HG02938 (cell line): ENCODE data around the gene PARD6G.
"Not testable (repeated sequence)": the region's sequence is repeated elsewhere in the genome, so short reads cannot be mapped to it uniquely, and the experiment has no call there.

Experiments
- ATAC-seq: cut with Tn5 transposase; IDR thresholded peaks from one replicate; pipeline ENCODE4 v1.9.1; 2021; ENCODE audit warnings: mild to moderate bottlenecking, moderate library complexity; ENCODE audit not compliant: unreplicated experiment

The PARD6G gene

DNA sequence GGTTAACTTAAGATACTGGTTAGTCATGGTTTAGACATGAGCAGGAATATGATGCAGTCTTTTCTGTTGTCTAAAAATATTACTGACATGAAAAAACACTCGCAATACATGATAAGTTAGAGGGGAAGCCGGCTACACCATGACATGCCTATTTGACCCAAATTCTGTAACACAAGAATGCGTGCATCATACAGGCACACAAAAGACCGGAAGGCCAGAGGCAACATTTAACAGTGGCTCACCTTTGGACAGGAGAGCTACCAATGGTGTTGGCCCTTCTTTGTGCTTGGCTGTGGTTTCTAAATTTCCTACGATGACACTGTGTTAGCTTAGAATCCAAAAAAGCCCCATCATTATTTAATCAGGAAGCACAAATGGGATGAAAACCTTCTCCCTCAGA lies 4.1 kb downstream of the PARD6G start:
- no peak for ATAC-seq

DNA sequence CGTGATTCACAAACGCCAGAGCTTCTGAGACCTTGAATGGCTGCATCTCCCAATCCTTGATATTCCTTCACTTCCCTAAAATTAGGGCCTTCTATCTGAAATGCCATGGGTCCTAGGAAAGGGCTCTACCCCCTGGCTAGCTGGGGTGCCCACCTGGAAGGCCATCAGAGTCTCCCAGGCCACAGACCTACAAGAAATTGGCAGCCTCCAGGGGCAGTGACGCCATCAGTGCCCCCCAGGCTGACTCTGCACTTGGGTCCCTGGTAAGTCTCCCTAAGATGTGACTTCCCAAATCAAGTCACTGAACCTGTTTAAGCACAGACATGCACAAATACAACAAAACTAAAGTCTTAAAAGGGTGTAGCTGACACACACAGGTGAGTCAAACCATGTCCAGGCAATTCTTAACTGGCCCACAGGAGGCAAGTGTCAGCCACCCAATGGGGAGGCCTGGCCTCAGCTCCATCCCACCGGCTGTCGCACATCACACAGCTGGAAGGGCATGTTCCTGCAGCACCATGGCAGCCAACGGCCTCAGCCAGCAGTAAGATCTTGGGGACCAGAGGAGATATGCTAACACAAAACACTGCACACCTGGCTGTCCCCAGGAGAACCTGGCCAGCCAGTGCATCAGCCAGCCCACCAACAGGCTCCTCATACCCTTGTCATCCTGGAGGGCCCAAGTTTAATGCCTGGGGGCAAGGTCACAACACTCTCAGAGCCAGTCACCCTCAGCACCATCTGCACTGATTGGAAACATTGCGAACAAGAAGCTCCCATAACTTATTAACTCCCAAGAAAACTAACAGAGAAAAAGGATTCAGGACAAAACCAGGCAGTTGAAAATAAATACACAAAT lies 5.2 kb downstream of the PARD6G start:
- ATAC-seq, result no peak

DNA sequence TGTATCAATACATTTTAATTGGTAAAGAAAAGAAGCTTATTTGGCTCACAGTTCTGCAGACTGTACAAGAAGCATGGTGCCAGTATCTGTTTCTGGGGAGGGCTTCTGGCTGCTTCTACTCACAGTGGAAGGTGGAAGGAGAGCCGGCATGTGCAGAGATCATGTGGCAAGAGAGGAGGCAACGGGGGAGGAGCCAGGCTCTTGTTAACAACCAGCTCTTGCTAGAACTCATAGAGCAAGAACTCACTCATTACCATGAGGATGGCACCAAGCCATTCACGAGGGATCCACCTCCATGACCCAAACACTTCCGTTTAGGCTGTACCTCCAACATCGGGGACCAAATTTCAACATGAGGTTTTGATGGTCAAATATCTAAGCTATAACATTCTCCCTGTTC lies 7.5 kb downstream of the PARD6G start:
- ATAC-seq, result no peak

- no peak for ATAC-seq
Observed at GRCh38 chr18:80238651-80239260, 8.6 kb downstream of the PARD6G start.

DNA sequence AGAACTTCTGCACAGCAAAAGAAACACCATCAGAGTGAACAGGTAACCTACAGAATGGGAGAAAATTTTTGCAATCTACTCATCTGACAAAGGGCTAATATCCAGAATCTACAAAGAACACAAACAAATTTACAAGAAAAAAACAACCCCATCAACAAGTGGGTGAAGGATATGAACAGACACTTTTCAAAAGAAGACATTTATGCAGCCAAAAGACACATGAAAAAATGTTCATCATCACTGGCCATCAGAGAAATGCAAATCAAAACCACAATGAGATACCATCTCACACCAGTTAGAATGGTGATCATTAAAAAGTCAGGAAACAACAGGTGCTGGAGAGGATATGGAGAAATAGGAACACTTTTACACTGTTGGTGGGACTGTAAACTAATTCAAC lies 9.8 kb downstream of the PARD6G start:
- not testable (repeated sequence) for ATAC-seq

DNA sequence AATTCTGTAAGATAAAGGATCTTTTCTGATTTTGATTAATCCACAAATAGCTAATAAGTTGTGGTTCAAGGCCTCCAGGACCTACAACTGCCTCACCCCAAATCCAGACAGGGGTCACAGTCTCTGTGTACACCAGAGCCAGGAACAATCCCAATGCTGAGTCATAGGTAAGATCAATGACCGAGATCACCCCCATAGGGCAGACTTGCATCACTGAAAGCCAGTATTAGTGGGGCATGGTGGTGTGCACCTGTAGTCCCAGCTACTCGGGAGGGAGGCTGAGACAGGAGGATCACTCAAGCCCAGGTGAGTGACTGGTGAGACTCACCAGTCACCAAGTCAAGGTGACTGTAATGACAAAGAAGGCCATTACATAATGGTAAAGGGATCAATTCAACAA lies 12.9 kb downstream of the PARD6G start:
- ATAC-seq, result no peak

- ATAC-seq, result no peak
Observed at GRCh38 chr18:80233899-80234298, 13.4 kb downstream of the PARD6G start.

- ATAC-seq, result no peak
Observed at GRCh38 chr18:80233201-80233835, 14.0 kb downstream of the PARD6G start.

- ATAC-seq, result no peak
Observed at GRCh38 chr18:80232710-80233109, 14.6 kb downstream of the PARD6G start.

DNA sequence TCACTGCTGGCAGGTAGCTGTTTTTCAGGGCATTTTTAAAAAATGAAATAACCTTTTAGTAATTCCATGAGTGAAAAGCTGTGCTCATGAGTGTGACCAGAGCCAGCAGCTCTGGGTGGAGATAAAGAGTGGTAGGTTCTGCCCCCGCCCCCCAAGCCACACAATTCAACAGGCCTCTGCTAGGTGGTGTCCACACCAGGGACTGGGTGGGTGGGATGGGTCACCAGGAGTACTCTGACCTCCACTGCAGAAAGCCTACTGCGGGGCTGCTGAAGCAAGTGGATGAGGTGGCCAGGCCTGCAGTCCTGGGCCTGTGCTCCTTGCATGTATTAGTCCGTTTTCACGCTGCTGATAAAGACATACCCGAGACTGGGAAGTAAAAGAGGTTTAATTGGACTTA lies 15.3 kb downstream of the PARD6G start:
- no peak for ATAC-seq

DNA sequence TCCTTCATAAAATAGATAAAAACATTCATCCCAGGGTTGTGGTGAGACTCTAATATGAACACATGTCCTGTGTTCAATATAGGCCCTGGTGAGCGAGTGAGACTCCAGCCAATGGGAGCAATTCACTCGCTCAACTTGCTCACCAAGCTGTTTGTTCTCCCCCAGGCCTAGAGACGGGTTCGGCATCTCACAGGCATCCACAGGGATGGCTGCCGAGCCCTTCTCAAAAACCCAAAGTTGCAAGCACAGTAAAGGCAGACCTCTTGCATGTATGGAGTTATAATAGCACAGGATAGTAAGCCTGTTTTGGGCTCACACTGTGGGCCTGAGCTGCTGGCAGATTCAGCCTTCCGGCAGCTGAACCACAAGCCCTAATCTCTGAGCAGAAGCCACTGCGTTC lies 15.7 kb downstream of the PARD6G start:
- ATAC-seq, result no peak

DNA sequence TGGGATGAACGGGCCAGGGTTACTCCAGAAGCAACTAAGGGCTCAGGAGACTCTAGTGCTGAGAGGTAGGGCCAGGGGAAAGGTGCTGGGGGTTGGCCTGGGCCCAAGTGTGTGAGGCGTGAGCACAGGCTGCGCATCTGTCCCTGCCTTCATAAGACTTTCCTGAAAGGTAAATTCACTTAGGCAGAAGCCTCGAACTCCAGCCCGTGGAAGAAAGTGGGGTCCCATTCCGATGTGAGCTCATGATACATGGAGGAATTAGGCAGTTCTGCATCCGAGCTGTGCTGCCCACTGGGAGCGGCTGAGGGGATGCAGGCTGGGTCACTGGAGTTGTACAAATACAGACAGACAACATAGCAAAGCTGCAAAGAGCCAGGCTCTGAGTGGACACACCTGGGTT lies 16.2 kb downstream of the PARD6G start:
- ATAC-seq, result no peak

DNA sequence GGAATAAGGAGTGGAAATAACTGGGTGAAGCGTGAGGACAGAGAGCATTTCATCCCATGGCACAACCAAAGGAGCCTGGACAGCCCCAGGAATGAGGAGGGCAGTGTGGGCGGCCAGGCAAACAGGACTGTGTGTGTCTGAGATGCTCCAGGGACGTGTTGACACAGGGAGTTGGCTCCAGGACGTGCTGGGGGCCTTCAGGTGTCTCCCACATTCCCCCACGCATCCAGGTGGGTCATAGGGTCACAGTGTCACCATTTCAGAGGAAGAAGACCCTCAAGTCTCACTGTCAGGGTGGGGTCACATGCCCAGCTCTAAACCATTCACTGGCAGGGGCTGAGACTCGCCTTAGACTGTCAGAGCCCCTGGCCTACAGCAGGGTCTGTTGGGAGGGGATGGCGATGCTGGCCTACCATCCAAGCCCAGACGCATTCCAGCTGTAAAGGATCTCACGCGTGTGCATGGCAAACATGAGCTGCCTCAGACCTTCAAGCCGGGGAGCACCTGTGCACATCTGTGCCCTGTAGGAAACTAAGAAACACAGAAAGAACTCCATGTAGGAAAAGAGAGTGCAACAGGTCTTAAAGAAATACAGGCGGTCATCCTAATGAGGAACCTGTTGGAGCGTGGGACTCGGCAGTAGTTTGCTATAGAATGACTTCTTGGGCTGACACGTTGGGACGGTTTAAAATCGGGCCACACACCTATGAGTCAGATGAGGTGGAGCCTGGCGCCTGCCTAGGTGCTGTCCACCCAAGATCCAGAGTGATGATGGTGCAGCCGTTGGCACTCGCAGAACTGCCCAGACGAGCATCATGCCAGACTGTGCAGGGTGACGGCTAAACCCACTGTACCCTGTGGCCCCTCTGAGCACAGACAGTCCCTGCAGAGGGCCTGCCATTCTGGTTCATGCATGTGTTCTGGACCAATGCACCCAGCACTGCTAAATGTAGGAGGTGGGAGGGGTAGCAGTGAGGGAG lies 17.3 kb downstream of the PARD6G start:
- no peak for ATAC-seq

DNA sequence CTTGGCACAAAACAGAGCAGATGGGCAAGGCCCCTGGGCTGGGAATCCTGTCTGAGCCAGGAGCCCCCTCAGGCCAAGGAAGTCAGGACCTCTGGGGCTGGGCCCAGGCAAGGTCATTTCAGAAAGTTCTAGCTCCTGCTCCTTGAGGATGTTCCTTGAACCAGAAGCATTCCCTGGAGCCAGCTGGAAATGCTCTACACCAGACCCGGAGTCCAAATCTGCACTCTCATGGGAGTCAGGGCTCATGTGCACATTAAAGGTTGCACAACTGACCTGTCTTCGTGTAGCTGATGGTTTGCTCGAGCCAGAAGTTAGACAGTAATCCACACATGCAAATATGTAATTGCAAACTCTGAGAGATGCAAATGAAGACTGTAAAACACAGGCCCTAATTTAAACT lies 18.0 kb downstream of the PARD6G start:
- no peak for ATAC-seq

- ATAC-seq, result no peak
Observed at GRCh38 chr18:80228051-80228848, 19.1 kb downstream of the PARD6G start.

- ATAC-seq, result no peak
Observed at GRCh38 chr18:80227472-80227871, 19.8 kb downstream of the PARD6G start.

GRCh38 chr18:80225685-80226084 lies 21.6 kb downstream of the PARD6G start:
- ATAC-seq, result no peak

GRCh38 chr18:80223581-80224148 lies 23.6 kb downstream of the PARD6G start:
- no peak for ATAC-seq

GRCh38 chr18:80219488-80219887 lies 27.8 kb downstream of the PARD6G start:
- not testable (repeated sequence) for ATAC-seq
